HG03066 (cell line): ENCODE data around the gene BRAF.
A peak's percentile ranks its signal among the peaks of the same experiment; 100 is the strongest.
"Not testable (repeated sequence)": the region's sequence is repeated elsewhere in the genome, so short reads cannot be mapped to it uniquely, and the experiment has no call there.

Experiments used
- ATAC-seq: cut with Tn5 transposase; IDR thresholded peaks from one replicate; pipeline ENCODE4 v1.9.1; 2021; ENCODE audit warnings: low read depth; ENCODE audit not compliant: unreplicated experiment

The BRAF gene

DNA sequence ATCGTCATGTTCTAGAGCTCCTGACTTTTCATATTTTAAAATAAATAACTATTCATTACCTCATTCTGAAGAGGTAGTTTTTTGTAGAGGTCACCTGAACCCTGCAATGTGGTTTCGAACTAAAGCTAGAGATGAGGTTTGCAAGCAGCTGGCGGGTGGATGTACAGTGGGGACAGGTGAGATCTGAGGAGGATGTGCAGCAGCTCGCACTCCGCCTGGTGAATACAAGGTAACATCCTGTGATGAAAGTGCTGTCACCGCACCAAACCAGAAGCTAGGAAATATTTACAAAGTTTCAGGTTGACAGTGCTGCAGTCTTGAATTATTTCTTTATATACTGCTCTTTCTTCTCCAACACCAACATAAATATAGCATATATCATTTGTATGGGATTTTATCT lies 201.7 kb downstream of the BRAF start:
- ATAC-seq, result no peak

DNA sequence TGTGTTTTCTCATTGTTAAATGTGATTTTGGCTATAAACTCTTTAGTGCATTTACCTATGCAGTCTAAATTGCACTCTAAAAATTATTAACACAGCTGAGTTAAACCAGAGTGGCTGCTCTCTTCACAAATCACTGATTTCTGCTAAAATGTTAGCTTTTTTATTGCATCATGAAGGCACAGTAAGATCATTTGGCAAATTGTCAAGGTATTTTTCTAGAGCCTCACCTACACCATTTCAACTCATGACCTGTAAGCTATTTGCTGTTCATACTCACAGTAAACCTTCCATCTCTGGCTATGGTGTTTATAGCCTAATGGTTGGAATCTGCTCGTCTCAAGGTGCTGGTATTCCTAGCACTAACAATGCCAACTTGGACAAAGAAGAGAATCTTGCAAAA lies 202.5 kb downstream of the BRAF start:
- ATAC-seq, result no peak

- ATAC-seq, result no peak
These were observed 205.0 kb downstream of the BRAF start for GRCh38 chr7:140719721-140720120.

GRCh38 chr7:140714331-140715040 lies 210.2 kb downstream of the BRAF start:
- ATAC-seq, result no peak

- not testable (repeated sequence) for ATAC-seq
These were observed 212.3 kb downstream of the BRAF start for GRCh38 chr7:140712392-140712791.

GRCh38 chr7:140708764-140709163 lies 216.0 kb downstream of the BRAF start:
- not testable (repeated sequence) for ATAC-seq

DNA sequence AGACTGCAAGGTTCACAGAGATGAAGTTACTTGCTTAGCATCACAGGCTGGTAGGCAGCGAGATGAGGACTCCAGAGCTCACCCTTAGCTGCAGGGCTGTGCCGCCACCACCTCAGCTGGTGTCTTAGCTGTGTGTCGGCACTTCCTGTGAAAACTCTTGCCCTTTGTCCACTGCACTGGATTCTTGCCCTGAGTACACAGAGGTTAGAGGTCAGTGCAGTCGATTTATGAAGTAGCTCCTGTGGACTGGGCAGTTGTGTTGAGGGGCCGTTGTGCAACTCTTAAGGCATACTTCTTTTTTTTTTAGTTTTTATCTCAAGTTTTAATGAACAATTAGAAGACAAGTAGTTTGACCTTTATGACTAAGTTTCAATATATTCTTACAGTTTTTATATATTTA lies 217.6 kb downstream of the BRAF start:
- ATAC-seq, result no peak

GRCh38 chr7:140704205-140704604 lies 220.5 kb downstream of the BRAF start:
- no peak for ATAC-seq

- no peak for ATAC-seq
These were observed 222.0 kb downstream of the BRAF start for GRCh38 chr7:140702774-140703173.

DNA sequence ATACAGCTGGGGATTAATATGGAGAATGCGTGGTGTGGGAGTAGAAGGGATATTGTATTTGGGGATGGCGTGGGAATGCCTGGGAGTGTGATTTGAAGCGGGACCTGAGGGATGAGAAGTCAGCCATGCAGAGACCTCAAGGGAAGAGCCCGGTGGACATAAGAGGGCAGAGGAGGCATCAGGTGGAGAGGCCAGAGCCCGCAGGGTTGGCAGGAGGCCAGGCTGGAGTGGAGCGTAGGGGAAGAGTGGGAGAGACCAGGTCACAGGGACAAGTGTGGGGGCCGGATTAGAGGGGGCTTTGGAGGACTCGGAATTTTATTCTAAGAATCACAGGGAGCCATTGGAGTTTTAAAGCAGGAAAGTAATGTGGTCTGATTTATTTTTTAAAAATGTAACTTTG lies 226.3 kb downstream of the BRAF start:
- ATAC-seq, result no peak

GRCh38 chr7:140697447-140698143 lies 227.1 kb downstream of the BRAF start:
- ATAC-seq, result no peak

DNA sequence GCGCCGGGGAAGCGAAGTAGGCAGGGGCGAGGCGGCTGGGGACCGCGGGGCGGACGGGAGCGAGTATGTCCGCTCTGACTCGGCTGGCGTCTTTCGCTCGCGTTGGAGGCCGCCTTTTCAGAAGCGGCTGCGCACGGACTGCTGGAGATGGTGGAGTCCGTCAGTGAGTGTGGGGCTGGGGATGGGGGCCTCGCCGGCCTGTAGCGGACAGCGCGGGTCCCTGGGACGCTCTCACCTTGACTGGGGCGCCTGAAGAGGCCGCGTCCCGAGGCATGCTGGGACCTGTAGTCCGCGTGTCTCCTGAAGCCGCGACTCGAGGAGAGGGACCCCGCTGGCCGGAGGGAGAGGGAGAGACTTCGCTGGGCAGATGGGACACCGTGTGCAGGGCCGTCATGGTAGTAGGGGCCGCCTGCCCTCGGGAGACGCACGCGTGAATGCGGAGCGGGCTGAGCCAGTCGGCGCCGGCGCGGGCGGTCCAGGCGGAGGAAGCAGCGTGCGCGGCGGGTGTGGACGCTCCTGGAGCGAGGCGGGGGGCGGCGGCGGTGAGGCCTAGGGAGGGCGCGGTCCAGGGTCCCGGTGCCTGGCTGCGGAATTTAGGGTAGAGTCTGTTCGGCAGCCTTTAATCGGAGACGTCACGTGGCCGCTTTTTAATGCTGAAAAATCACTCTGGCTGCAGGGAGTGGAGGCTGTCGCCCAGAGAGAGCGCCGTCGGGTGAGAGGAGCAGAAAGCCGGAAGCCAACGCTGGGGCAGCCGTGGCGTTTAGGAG lies 227.9 kb downstream of the BRAF start, which contains the start of gene NDUFB2:
TSS of gene NDUFB2 (plus strand) at position 29 of the 767 bp plus-strand sequence. CDS start at position 66, 37 bp downstream.
- peak; percentile 89 for ATAC-seq

DNA sequence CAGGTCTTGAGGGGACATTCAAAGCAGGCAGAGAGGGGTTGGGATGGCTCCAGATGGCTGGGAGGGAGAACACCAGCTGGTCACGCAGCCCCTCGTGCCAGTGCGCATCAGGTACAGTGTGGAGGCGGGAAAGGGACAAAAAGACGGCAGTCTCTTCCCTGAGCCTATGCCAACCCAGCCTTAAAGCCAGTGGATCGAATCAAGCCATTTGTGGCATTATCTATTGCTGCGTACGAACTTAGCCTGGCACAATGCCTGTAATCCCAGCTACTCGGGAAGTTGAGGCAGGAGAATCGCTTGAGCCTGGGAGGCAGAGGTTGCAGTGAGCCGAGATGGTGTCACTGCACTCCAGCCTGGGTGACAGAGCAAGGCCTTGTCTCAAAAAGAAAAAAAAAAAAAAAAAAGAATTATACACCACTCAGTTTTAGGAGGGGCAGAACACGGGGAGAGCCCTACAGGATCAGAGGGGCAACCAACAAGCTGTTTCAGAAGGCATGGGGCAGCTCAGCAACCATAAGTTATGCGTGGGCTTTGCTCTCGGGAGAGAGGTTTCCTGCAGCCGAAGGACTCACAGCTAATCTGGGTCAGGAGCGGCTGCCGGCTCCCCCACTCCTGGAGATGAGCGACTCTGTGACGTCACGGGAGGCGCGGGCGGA lies 228.6 kb downstream of the BRAF start:
- no peak for ATAC-seq

DNA sequence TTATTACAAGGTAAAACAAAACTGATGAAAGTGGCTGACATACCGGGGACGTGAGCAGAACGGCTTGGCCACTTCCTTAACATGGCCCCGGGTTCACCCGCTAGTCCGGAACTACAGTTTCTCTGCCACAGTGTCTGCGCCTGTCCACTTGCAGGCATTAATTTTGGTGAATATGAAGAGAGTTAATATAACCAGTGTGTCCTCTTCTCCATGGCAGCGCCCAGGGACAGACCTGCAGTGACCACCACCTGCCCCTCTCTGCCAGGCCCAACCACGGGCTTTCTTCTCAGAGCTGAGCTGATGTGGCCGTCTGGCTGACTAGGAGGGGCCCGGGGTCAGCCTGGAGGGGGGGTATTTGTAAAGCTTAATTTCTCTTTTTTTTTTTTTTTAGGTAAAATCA lies 229.3 kb downstream of the BRAF start:
- ATAC-seq, result no peak

GRCh38 chr7:140694592-140694991 lies 230.1 kb downstream of the BRAF start:
- no peak for ATAC-seq

- not testable (repeated sequence) for ATAC-seq
These were observed 230.9 kb downstream of the BRAF start for GRCh38 chr7:140693849-140694248.

GRCh38 chr7:140691376-140692045 lies 233.2 kb downstream of the BRAF start:
- ATAC-seq, result no peak

GRCh38 chr7:140689199-140690152 lies 235.3 kb downstream of the BRAF start:
- no peak for ATAC-seq

DNA sequence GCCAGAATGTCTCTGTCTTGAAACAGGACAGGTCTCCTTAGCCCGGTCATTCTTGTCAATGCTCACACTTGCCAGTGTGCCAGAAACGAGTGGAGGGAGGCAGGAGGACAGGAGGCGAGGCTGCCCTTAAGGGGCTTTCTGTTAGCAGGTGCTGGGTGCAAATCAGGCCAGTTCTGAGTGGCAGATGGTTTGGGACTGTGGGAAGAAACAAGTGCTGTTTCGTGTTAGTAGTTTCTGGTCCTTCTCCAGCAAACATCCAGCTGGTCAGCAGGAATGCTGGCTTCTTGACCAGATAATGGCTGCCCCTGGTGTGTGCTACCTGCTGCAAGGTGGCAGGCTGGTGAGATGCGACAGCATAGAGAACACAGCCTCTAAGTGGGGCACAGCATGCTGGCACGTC lies 236.4 kb downstream of the BRAF start:
- no peak for ATAC-seq
